Colonic mucosa (tissue), 4 donors: ENCODE results near the gene KRTAP12-2. TPM values are rescaled to one million over a fixed set of nuclear protein-coding genes. Genes with fewer than 3 reads are reported as not detected.
A peak's percentile ranks its signal among the peaks of the same experiment; 100 is the strongest.
"Not testable (repeated sequence)": the region's sequence is repeated elsewhere in the genome, so short reads cannot be mapped to it uniquely, and the experiment has no call there.

Experiments used
- DNase-seq: peaks from one replicate; pipeline ENCODE4 v3.0.0-alpha.2; 2020
- H3K27ac ChIP-seq: fragments of 200-600 bp; one replicate; pipeline ENCODE4 v1.8.0; 2021
- H3K27me3 ChIP-seq: fragments of 200-600 bp; one replicate; pipeline ENCODE4 v1.8.0; 2021
- H3K36me3 ChIP-seq: fragments of 200-600 bp; one replicate; pipeline ENCODE4 v1.8.0; 2021
- H3K4me1 ChIP-seq: fragments of 200-600 bp; one replicate; pipeline ENCODE4 v1.8.0; 2021; ENCODE audit warnings: mild to moderate bottlenecking
- H3K4me3 ChIP-seq: fragments of 200-600 bp; one replicate; pipeline ENCODE4 v1.8.0; 2021
- H3K9ac ChIP-seq, 2 donors: one replicate each; pipeline ENCODE4 v1.7.0; 2013; ENCODE audit warnings: control low read depth in 2 of 2, low read depth in 2 of 2, low read length in 2 of 2
- H3K9me3 ChIP-seq: fragments of 200-600 bp; one replicate; pipeline ENCODE4 v1.8.0; 2021
- CTCF ChIP-seq: fragments of 200-600 bp; IDR thresholded peaks from one replicate; pipeline ENCODE4 v1.8.0; 2022; ENCODE audit warnings: antibody characterized with exemption, mild to moderate bottlenecking
- intact Hi-C: fragments of 100-400 bp; cut with DNase I; formaldehyde crosslinking; loops from one replicate; pipeline ENCODE4 v1.14.1; 2022
- total RNA-seq, 2 donors: library from RNA; stranded (reverse); fragmentation: NEBNext Ultra II Directional in 1 of 2; extraction: Animal tissue kit (Norgen Biotek cat#: 25700) in 1 of 2; gene quantifications; one replicate each; pipeline ENCODE4 v1.2.1, GENCODE V29; 2021
- donor health status: healthy.
- donor health status: DM: no; HTN: no; CAD: no.
- donor health status: DM: no; HTN: no; CAD: no.

The KRTAP12-2 gene
- total RNA-seq, 2 donors from 2014 or later, result not detected

- Histone ChIP-seq H3K27ac (no peak overlapping the region), H3K9me3 (no peaks in the 10 kb centered on the region), H3K4me3 (no peak overlapping the region), H3K4me1 (no peaks in the 10 kb centered on the region), H3K27me3 (peaks cover 8% of the 10 kb centered on the region), H3K9ac (no peak overlapping the region), H3K36me3 (no peaks in the 10 kb centered on the region)
- DNase-seq, result peak; percentile 12
- no peak for TF ChIP-seq CTCF
- intact Hi-C loops, result no loop called here
Observed at GRCh38 chr21:44695184-44695583, 28.5 kb upstream of the KRTAP12-2 start.

- peaks cover 8% of the 10 kb centered on the region for H3K27me3 ChIP-seq
- no peaks in the 10 kb centered on the region for H3K4me1 ChIP-seq
- no peak for TF ChIP-seq CTCF
- no peak overlapping the region for H3K27ac ChIP-seq
- H3K4me3 ChIP-seq, result no peak overlapping the region
- no peak overlapping the region for H3K9ac ChIP-seq
- no peaks in the 10 kb centered on the region for H3K9me3 ChIP-seq
- intact Hi-C loops, result no loop called here
- H3K36me3 ChIP-seq, result no peaks in the 10 kb centered on the region
- no peak for DNase-seq
Observed at GRCh38 chr21:44694776-44695175, 28.0 kb upstream of the KRTAP12-2 start.

GRCh38 chr21:44692798-44693512 lies 26.2 kb upstream of the KRTAP12-2 start:
- DNase-seq, result no peak
- Histone ChIP-seq H3K36me3 (no peaks in the 10 kb centered on the region), H3K9me3 (no peaks in the 10 kb centered on the region), H3K4me1 (no peaks in the 10 kb centered on the region), H3K9ac (no peak overlapping the region), H3K27ac (no peak overlapping the region), H3K27me3 (peaks cover 3% of the 10 kb centered on the region), H3K4me3 (no peak overlapping the region)
- TF ChIP-seq CTCF, result no peak
- intact Hi-C loops, result no loop called here

GRCh38 chr21:44691686-44692085 lies 25.0 kb upstream of the KRTAP12-2 start:
- H3K9ac ChIP-seq, result no peak overlapping the region
- H3K4me3 ChIP-seq, result no peak overlapping the region
- no peaks in the 10 kb centered on the region for H3K36me3 ChIP-seq
- H3K27me3 ChIP-seq, result no peaks in the 10 kb centered on the region
- intact Hi-C loops, result no loop called here
- H3K27ac ChIP-seq, result no peak overlapping the region
- TF ChIP-seq CTCF, result no peak
- no peak for DNase-seq
- H3K9me3 ChIP-seq, result no peaks in the 10 kb centered on the region
- no peaks in the 10 kb centered on the region for H3K4me1 ChIP-seq

- H3K27ac ChIP-seq, DNase-seq, H3K4me3 ChIP-seq, intact Hi-C loops, H3K36me3 ChIP-seq, H3K4me1 ChIP-seq, H3K27me3 ChIP-seq, H3K9ac ChIP-seq, H3K9me3 ChIP-seq: not testable (repeated sequence)
Observed at GRCh38 chr21:44689740-44690139, 23.0 kb upstream of the KRTAP12-2 start.

GRCh38 chr21:44687671-44688070 lies 20.9 kb upstream of the KRTAP12-2 start:
- H3K27ac ChIP-seq, result no peak overlapping the region
- no peak for TF ChIP-seq CTCF
- H3K9ac ChIP-seq, result no peak overlapping the region
- no peaks in the 10 kb centered on the region for H3K4me1 ChIP-seq
- H3K9me3 ChIP-seq, result no peaks in the 10 kb centered on the region
- H3K36me3 ChIP-seq, result no peaks in the 10 kb centered on the region
- H3K4me3 ChIP-seq, result no peak overlapping the region
- DNase-seq, result no peak
- H3K27me3 ChIP-seq, result no peaks in the 10 kb centered on the region
- intact Hi-C loops, result no loop called here
